KMS-11 (cell line): ENCODE results near the gene BPIFA1.

Experiments
- H2AFZ ChIP-seq: fragments of 200-600 bp; sonication (generic); 2 replicates; pipeline ENCODE4 v1.6.1; 2016; ENCODE audit warnings: antibody characterized with exemption, mixed run types, low read depth
- H3K27ac ChIP-seq: fragments of 200-600 bp; sonication (generic); 2 replicates; pipeline ENCODE4 v1.6.1; 2016; ENCODE audit warnings: mild to moderate bottlenecking, mixed run types
- H3K27me3 ChIP-seq: fragments of 200-600 bp; sonication (generic); 2 replicates; pipeline ENCODE4 v1.6.1; 2017; ENCODE audit warnings: mild to moderate bottlenecking, low read depth, mixed run types, moderate library complexity; ENCODE audit not compliant: insufficient read depth
- H3K36me3 ChIP-seq: fragments of 200-600 bp; sonication (generic); 2 replicates; pipeline ENCODE4 v1.6.1; 2017; ENCODE audit warnings: mild to moderate bottlenecking, mixed run types; ENCODE audit not compliant: insufficient read depth
- H3K4me1 ChIP-seq: fragments of 200-600 bp; sonication (generic); 2 replicates; pipeline ENCODE4 v1.6.1; 2016; ENCODE audit warnings: mild to moderate bottlenecking, low read depth, mixed run types; ENCODE audit not compliant: poor library complexity, severe bottlenecking
- H3K4me2 ChIP-seq: fragments of 200-600 bp; sonication (generic); 2 replicates; pipeline ENCODE4 v1.7.0; 2016; ENCODE audit warnings: mild to moderate bottlenecking, mixed run types
- H3K4me3 ChIP-seq: fragments of 200-600 bp; sonication (generic); IDR thresholded peaks from 2 replicates; pipeline ENCODE4 v1.6.1; 2017; ENCODE audit warnings: low read depth, low read length, mixed read lengths; ENCODE audit not compliant: insufficient read depth
- H3K79me2 ChIP-seq: fragments of 200-600 bp; sonication (generic); 2 replicates; pipeline ENCODE4 v1.6.1; 2016; ENCODE audit warnings: low read depth, mixed run types; ENCODE audit not compliant: insufficient read depth
- H3K9ac ChIP-seq: fragments of 200-600 bp; sonication (generic); 2 replicates; pipeline ENCODE4 v1.6.1; 2016; ENCODE audit warnings: mild to moderate bottlenecking, mixed run types
- H4K20me1 ChIP-seq: fragments of 200-600 bp; sonication (generic); 2 replicates; pipeline ENCODE4 v1.6.1; 2016; ENCODE audit warnings: mild to moderate bottlenecking, mixed run types; ENCODE audit not compliant: insufficient read depth
- CTCF ChIP-seq: fragments of 200-600 bp; sonication (generic); conservative IDR thresholded peaks from 2 replicates; pipeline ENCODE4 v1.6.1; 2017; ENCODE audit warnings: low read depth, mild to moderate bottlenecking, antibody characterized with exemption, low read length, moderate library complexity, mixed read lengths

BPIFA1 gene

GRCh38 chr20:33203444-33203843 lies 32.4 kb upstream of the BPIFA1 start:
- H3K4me3 ChIP-seq, result no peak overlapping the region
- H3K79me2 ChIP-seq, result no peaks in the 10 kb centered on the region
- H4K20me1 ChIP-seq, result no peaks in the 10 kb centered on the region
- no peaks in the 10 kb centered on the region for H3K36me3 ChIP-seq
- H3K27me3 ChIP-seq, result peaks cover 34% of the 10 kb centered on the region; the same call in 1 of the 2 replicates
- no peak overlapping the region for H3K4me2 ChIP-seq
- TF ChIP-seq CTCF, result no peak
- H3K27ac ChIP-seq, result no peak overlapping the region
- no peaks in the 10 kb centered on the region for H3K4me1 ChIP-seq
- no peak overlapping the region for H3K9ac ChIP-seq
- H2AFZ ChIP-seq, result no peak overlapping the region

GRCh38 chr20:33209789-33210188 lies 26.0 kb upstream of the BPIFA1 start:
- Histone ChIP-seq H4K20me1 (no peaks in the 10 kb centered on the region), H3K9ac (no peak overlapping the region), H2AFZ (no peak overlapping the region), H3K36me3 (no peaks in the 10 kb centered on the region), H3K4me3 (no peak overlapping the region), H3K4me2 (no peak overlapping the region), H3K27me3 (peaks cover 53% of the 10 kb centered on the region; the same call in 1 of the 2 replicates), H3K27ac (no peak overlapping the region), H3K79me2 (no peaks in the 10 kb centered on the region), H3K4me1 (no peaks in the 10 kb centered on the region)
- no peak for TF ChIP-seq CTCF

GRCh38 chr20:33210371-33210770 lies 25.4 kb upstream of the BPIFA1 start:
- Histone ChIP-seq H3K4me3 (no peak overlapping the region), H3K4me1 (no peaks in the 10 kb centered on the region), H2AFZ (no peak overlapping the region), H3K4me2 (no peak overlapping the region), H3K36me3 (no peaks in the 10 kb centered on the region), H3K27ac (no peak overlapping the region), H3K27me3 (peaks cover 58% of the 10 kb centered on the region; the same call in 1 of the 2 replicates), H3K9ac (no peak overlapping the region), H3K79me2 (no peaks in the 10 kb centered on the region), H4K20me1 (no peaks in the 10 kb centered on the region)
- no peak for TF ChIP-seq CTCF

GRCh38 chr20:33211817-33212424 lies 23.9 kb upstream of the BPIFA1 start:
- no peaks in the 10 kb centered on the region for H3K79me2 ChIP-seq
- H3K27me3 ChIP-seq, result peaks cover 56% of the 10 kb centered on the region; the same call in 1 of the 2 replicates
- H2AFZ ChIP-seq, result no peak overlapping the region
- no peaks in the 10 kb centered on the region for H3K4me1 ChIP-seq
- no peak overlapping the region for H3K4me3 ChIP-seq
- peak; percentile 79 for TF ChIP-seq CTCF
- no peak overlapping the region for H3K4me2 ChIP-seq
- H3K9ac ChIP-seq, result no peak overlapping the region
- no peak overlapping the region for H3K27ac ChIP-seq
- no peaks in the 10 kb centered on the region for H3K36me3 ChIP-seq
- H4K20me1 ChIP-seq, result no peaks in the 10 kb centered on the region
